ENCODE data around the gene LYPD6B.

The LYPD6B gene

DNA sequence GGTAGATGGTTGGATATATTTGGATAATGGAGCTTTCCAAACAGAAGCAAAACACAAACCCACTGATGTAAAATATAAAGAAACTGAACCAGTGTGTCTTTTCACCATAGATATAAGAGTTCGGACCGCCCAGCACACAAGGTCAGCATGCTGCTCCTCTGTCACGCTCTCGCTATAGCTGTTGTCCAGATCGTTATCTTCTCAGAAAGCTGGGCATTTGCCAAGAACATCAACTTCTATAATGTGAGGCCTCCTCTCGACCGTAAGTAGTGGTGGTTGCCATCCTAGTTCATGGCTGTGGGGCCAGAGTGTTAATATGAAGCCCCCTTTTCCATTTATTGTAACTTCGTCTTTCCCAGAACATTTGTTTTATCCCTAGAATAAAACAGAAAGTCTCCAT is 166.6 kb downstream of the LYPD6B start:
- TF ChIP-seq, protein P1, sequence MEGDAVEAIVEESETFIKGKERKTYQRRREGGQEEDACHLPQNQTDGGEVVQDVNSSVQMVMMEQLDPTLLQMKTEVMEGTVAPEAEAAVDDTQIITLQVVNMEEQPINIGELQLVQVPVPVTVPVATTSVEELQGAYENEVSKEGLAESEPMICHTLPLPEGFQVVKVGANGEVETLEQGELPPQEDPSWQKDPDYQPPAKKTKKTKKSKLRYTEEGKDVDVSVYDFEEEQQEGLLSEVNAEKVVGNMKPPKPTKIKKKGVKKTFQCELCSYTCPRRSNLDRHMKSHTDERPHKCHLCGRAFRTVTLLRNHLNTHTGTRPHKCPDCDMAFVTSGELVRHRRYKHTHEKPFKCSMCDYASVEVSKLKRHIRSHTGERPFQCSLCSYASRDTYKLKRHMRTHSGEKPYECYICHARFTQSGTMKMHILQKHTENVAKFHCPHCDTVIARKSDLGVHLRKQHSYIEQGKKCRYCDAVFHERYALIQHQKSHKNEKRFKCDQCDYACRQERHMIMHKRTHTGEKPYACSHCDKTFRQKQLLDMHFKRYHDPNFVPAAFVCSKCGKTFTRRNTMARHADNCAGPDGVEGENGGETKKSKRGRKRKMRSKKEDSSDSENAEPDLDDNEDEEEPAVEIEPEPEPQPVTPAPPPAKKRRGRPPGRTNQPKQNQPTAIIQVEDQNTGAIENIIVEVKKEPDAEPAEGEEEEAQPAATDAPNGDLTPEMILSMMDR (IDR thresholded peaks at IDR 0.05; ENCODE audit: borderline replicate concordance, insufficient read depth, low read depth, low read length) = no peak
- no peak overlapping the region for H3K4me3 ChIP-seq (ENCODE audit: low read depth, low read length)

DNA sequence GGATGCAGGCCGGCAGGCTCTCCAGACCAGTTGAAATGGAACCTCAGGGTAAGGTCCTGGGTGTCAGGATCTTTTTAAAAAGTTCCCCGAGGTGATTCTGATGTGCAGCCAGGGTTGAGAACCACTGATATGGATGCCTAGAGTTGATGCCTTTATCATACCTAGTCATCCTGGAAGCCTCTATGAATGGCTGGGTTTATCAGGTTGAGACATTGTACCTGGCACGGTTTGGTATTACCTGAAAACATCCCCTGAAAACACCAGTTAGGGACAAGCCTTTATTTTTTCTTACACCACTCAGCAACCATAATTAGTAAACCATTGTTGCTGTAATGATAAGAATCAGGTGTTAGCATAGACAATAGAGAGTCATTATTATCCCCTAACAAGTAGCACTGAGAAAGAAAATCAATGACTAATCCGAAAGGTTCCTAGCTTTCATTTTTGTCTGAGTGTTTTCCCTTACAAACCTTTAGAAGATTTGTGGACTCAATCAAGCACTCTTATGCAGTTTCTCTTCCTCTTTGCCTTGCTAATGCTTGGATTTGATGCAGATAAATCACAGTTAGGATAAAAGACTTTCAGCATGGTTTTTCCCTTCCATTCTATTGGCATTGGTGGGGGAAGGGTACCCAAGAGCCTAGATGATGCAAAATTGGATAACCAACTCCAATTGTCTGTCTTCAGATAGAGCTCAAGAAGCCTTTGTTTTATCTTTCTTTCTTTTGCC is 175.4 kb downstream of the LYPD6B start:
- no peak overlapping the region for H3K4me3 ChIP-seq (ENCODE audit: low read depth, low read length)
- TF ChIP-seq, protein P1 (IDR thresholded peaks at IDR 0.05; ENCODE audit: borderline replicate concordance, insufficient read depth, low read depth, low read length) = no peak

DNA sequence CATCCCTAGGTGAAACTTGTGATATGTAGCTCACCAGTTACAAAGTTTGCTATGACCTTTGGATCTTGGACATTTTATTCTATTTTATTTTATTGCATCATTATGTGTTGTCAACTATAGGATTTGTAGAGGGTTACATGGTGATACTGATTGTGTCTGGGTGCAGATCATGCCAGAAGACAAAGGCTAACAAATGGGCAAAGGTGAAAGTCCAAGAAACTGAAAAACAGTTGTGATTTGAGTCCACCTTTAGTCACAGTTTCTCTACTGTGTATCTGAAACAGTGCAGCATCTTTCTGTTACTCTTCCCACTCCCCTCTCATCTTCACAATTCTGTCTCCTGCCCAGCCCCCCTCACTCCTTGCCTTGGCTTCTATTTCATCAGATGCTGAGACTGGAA is 180.0 kb downstream of the LYPD6B start:
- TF ChIP-seq, protein P1 (IDR thresholded peaks at IDR 0.05; ENCODE audit: borderline replicate concordance, insufficient read depth, low read depth, low read length) = no peak
- no peak overlapping the region for H3K4me3 ChIP-seq (ENCODE audit: low read depth, low read length)

DNA sequence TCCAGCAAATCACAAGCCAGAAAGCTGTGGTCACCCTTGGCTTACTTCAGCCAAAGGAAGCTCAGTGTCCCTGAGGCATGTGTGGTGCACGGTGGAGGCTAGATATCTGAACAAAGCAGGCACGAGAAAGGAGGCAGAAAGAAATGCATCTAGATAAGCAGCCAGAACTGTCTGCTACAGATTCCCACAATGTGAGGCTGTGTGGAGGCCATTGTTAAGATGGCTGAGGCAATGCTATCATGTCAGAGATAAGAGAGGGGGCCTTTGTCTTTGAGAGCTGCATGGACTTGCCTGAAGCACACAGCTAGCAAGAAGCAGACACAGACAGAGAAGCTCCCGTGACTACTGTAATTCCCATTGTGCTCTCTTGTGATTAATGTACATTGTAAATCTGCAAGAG is 181.4 kb downstream of the LYPD6B start:
- TF ChIP-seq, protein P1 (IDR thresholded peaks at IDR 0.05; ENCODE audit: borderline replicate concordance, insufficient read depth, low read depth, low read length) = no peak
- no peak overlapping the region for H3K4me3 ChIP-seq (ENCODE audit: low read depth, low read length)

DNA sequence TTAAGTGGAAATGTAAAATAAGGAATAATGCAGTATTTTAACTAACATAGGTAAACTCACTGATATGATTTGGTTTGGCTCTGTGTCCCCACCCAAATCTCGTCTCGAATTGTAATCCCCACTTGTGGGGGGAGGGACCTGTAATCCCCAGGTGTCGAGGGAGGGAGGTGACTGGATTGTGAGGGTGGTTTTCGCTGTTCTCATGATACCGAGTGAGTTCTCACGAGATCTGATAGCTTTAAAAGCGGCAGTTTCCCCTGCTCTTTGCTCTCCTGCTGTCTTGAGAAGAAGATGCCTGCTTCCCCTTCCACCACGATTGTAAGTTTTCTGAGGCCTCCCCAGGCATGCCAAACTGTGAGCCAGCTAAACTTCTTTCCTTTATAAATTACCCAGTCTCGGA is 182.5 kb downstream of the LYPD6B start:
- no peak overlapping the region for H3K4me3 ChIP-seq (ENCODE audit: low read depth, low read length)
- TF ChIP-seq, protein P1 (IDR thresholded peaks at IDR 0.05; ENCODE audit: borderline replicate concordance, insufficient read depth, low read depth, low read length) = no peak

DNA sequence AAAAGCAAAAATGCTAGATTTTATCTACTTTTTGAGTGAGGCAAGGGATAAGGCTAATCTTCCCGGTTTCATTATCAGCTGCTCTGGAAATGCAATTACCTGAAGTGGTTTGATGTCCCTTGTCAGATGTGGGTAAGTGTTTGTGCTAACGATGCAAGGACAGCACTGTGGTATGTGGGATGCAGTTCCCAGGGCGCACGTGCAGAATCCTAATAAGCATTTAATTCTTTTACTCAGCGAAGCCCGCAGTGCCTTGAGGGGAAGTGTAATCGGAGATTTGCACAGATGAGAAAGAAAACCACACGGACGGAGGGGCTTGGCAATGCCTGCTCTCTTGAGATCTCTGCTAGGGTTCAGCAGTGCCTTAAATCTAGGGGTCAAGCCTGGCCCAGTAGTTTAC is 183.4 kb downstream of the LYPD6B start:
- H3K4me3 ChIP-seq (ENCODE audit: low read depth, low read length) = no peak overlapping the region

More for the DNA sequence above, 183.4 kb downstream of the LYPD6B start:
- TF ChIP-seq, protein P1 (IDR thresholded peaks at IDR 0.05; ENCODE audit: borderline replicate concordance, insufficient read depth, low read depth, low read length) = no peak
